HG02642 (cell line): ENCODE results near the gene MAP4.

Source experiments
- ATAC-seq: cut with Tn5 transposase; IDR thresholded peaks from one replicate; pipeline ENCODE4 v1.9.1; 2021; ENCODE audit warnings: mild to moderate bottlenecking; ENCODE audit not compliant: unreplicated experiment, poor library complexity

The MAP4 gene

DNA sequence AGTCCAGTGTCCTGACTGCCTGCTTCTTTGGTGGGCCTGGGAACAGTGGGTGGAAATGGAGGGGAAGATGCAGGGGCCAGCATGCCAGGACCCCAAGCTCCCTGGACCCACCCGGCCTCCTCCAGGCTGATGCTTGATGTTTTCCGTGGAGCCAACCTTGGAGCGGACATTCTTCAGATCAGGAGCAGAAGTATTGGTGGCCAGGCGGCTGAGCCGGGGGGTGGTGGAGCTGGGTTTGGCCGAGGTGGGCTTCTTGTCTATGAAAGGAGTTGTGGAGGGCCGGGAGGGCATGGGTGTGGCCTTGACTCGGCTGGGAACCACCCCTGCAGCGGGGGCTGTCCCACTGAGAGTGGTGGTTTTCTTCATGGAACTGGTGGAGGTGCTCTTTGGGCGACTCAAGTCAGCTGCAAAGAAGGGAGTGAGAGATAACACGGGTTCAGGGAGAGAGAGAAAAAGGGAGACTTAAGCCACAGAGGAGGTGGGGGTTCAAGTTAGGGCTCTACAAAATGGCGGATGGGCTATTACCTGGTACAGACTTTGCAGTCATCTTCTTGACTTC lies 145.4 kb downstream of the MAP4 start:
- ATAC-seq = no peak

GRCh38 chr3:47870156-47870555 lies 146.1 kb downstream of the MAP4 start:
- no peak for ATAC-seq

DNA sequence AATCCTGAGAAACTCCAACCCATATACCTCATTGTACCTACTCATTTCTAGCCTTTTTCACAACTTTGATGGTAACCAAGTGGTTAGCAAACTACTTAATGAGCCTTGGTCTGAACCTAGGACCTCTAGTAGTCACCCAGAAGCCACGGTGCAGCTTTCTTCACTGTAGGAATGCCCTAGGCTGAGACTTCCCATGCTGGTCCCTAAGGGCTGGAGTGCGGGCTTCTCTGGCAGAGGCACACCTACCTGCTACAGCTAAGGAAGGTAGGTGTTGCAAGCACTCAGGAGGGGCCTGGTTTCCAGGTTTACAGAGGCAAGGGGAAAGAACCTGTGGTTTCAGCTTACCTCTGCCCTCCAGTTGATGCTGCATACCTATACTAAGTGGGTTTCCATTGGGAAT lies 147.9 kb downstream of the MAP4 start:
- ATAC-seq = no peak

DNA sequence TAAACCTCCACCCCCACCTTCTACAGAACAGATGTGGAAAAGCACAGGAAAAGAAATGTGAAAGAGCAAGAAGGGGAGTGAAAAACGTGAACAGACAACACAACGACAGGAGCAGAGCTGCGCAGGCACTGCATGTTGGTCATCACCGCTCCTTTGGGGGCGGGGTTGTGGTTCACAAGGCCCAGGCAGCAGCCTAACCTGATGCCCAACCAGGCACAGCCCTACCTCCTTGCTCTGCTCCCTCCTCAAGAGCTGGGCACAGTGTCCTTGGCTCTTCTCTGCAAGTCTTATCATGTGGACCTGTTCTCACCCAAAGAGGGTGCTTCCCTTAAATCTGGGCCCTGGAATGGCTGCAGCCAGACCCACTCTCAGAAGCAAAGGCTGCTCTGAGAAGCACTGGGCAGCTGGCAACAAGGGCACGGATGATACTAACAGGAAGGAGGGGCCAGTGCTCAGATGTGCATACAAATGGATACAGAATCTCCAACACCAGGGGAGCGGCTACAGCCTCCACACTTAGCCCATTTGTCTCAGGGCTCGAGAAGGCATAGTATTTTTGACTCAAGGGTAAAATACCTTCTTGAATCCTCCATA lies 148.7 kb downstream of the MAP4 start:
- ATAC-seq = no peak

DNA sequence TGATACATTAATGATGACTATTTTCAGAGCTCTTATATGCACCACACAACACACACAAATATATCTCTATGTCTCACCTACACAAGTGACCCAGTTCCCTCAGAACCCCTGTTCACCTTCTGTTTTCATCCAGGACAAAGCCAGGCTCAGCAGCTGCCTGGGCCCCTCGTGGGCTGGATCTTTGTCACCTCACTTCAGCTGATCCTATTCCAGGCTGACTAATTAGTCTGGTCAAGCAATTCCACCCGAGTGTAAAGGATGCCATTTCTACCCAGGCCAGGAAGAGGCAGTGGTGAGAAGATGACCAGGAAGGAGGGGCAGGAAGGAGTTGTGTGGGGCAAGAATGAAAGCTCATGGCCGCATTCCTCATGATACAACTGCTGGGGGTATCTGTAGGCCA lies 151.0 kb downstream of the MAP4 start:
- no peak for ATAC-seq

DNA sequence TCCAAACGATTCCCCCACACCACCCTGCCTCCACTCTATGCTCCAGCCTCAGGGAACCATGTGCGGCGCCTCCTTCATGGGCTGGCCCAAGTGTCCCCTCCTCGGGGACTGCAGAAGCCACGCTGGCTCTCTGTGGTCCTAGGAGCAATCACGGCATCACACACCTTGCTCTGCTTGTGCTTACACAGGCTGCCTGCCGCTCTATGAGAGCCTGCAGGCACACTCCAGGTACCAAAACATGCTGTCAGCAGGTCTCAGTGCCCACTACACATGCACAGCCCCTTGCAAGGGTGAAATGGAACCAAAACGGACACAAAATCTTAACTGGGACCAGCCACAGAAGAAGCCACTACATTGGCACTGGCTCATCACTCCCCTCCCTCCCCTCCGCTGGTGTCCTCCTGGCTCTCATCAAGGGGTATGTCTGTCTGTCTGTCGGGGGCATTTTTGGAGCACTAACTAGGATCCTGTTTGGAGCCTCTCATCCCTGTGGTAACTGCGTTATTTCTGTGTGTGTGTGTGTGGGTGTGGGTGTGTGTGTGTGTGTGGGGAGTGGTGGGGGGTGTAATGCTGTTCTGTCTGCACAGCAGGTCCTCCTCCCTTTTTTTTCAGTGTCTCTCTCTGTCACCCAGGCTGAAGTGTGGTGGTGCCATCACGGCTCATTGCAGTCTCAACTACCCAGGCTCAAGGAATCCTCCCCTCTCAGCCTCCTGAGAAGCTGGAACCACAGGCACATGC lies 152.7 kb downstream of the MAP4 start:
- no peak for ATAC-seq

DNA sequence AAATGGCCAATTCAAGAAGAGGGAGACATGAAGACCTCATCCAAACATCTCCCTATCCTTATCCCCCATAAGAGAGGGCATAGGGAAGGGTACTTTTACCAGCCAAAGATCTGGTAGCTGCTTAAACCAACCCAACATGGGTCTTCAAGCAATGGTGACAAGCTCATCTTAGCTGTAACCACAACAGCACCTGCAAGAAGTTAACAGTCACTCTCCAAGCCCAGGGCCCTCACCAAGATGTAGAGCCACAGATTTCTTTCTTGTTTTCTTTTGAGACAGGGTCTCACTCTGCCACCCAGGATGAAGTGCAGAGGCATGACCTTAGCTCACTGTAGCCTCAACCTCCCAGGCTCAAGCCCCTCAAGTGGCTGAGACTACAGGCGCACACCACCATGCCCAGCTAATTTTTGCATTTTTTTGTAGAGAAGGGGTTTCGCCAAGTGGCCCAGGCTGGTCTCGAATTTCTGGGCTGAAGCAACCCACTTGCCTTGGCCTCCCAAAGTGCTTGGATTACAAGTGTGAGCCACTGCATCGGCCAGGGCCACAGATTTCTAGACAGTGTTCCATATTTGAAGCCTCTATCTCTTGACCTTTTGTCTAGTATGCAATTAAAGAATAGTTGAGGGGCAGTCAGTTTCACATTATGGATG lies 156.1 kb downstream of the MAP4 start:
- ATAC-seq = no peak

- ATAC-seq = no peak
These were observed 159.1 kb downstream of the MAP4 start for GRCh38 chr3:47857151-47857550.

GRCh38 chr3:47856669-47857068 lies 159.5 kb downstream of the MAP4 start:
- ATAC-seq = no peak

DNA sequence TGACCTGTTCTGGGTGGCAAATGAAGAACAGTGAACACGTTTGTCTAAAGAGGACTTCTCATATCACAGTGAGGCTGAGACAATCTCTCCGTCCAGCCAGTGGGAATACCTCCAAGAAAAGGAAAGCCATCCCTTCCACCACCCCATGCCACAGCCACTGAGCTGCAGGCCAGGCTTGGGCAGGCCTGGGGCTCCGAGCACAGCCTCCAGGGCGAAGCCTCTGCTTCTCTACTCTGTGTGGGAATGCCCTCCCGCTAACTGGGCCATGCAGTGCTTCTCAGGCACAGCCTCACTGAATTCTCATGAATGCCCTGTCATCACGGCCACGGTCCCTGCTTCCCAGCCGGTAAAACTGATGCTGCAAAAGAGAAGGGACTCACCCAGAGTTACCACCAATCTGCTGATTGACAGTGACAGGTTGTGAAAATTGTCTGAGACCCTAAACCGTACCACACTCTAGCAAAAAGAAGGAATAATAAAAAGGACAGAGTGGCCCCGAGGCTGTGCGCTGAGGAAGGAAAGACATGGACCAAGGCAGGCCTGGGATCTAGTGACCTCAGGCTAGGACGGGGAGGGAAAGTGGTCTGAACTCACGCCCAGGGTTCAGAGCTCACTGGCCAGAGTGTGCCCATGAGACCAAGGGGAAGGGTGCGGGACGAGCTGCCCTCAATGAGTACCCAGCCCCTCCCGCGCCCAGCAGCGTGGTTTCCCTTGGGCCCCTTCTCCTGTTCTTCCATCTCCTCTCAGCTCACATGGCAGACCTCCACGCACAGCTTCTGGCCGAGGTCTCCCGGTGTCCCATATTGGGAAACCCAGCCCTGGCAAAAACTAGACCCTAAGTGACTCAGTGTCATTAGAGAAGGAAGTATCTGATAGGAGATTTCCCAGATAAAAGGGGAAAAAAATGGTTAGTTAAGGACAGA lies 160.5 kb downstream of the MAP4 start:
- ATAC-seq = no peak

GRCh38 chr3:47854720-47855455 lies 161.3 kb downstream of the MAP4 start:
- ATAC-seq = no peak

DNA sequence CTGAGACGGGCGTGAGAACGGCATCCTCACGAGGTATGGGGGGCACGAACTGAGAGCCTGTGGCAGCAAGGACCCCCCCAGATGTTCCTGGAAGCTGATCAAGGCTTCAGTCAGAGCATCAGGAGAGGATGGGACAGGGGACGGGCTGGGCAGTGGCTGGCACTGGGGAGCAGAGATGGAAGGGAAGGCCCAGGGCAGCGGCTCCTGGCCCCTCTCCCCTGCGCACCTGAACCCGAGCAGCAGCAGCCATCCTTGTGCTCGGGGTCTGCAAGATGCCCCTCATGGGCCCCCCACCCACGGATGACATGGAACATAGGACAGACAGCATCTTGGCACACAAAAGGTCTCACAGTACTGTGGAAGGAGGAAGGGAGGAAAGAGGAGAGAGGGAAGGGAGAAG lies 161.9 kb downstream of the MAP4 start:
- no peak for ATAC-seq

- ATAC-seq = no peak
These were observed 163.3 kb downstream of the MAP4 start for GRCh38 chr3:47852604-47853602.

DNA sequence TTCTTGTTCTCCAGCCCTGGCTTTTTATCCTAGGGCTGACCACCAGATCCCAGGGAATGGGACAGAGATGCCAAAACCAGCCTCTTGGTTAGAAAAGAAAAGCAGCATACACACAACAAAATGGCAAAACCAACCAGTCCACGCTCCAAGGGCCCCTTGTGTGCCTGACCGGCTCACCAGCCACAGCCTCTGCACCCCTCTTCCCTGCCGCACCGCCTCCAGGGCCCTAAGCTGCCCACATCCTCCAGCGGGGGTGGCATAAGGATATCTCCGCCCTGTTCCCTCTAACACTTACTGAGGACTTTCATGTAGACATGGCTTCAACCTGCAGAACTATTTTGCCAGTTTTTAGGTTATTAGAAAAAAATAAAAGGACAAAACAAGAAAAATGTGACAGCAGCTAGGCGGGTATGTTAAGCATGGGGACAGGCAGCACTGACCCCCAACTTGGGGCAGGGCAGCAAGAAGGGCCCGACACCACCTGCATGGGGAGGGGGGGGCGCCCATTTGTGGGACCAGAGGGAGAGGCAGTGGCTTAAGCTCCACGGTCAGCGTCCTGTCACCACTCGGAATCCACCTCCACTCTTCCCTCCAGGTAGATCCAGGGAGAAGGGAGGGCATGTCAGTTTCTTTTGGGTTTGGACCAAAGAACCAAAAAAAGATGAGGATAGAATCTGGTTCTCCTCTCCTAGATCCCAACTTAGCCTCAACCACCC lies 164.2 kb downstream of the MAP4 start:
- ATAC-seq = no peak

- ATAC-seq = no peak
These were observed 165.4 kb downstream of the MAP4 start for GRCh38 chr3:47850564-47851410.

DNA sequence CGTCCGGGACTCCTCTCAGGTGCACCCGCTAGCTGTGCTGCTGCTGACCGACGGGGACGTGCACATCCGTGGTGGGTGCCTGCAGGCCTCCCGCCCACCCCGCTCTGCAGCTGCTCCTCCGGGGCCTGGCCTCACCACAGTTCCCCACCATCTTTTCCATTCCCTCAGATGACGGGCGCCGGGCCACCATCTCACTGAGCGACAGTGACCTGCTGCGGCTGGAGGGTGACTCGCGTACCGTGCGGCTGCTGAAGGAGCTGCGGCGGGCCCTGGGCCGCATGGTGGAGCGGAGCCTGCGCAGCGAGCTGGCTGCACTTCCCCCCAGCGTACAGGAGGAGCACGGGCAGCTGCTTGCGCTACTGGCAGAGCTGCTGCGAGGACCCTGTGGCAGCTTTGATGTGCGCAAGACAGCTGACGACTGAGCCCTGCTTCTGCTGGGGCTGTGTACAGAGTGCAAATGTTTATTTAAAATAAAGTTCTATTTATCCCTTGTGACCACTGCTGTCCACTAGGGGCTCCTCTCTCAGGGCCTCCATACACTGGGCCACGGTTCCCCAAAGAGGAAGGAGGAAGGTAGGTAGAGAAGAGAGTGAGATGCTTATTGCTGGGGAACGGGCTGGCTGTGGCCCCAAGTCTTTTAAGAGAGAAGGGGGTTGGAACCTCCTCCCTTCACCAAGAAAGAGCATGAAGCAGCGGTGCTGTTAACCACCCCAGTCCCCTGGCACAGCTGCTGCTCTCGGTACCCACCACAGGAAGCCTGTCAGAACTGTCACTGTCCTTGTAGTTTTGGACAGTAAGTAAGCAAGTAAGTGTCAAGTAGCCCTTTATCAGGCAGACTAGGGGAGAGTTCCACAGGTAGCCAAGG lies 166.3 kb downstream of the MAP4 start:
- no peak for ATAC-seq
